ENCODE measurements around the gene MTR.

The MTR gene

GRCh38 chr1:236952246-236953003, 157.3 kb downstream of the MTR start:
- no peak for DNase-seq (ENCODE audit: low read depth)

GRCh38 chr1:236953151-236953700, 158.1 kb downstream of the MTR start:
- no peak for DNase-seq (ENCODE audit: low read depth)

Measured in stimulated activated CD8-positive, alpha-beta memory T cell treated with anti-CD3 and anti-CD28 coated beads, Interleukin-4, amount 100 ng/mL, for 24 hours (primary cell).